Fibroblast of pulmonary artery (primary cell): ENCODE measurements around the gene TST.

Experiments
- DNase-seq: peaks from one replicate; pipeline ENCODE4 v3.0.0-alpha.2; 2010; ENCODE audit warnings: low read depth
- H3K4me3 ChIP-seq: replicated peaks from 2 replicates; pipeline ENCODE4 v1.5.1; 2011; ENCODE audit warnings: low read depth, mild to moderate bottlenecking, control low read depth, low read length, moderate library complexity
- CTCF ChIP-seq: IDR thresholded peaks from 2 replicates; pipeline ENCODE4 v1.5.1; 2011; ENCODE audit warnings: mild to moderate bottlenecking, control low read depth, low read length, inconsistent platforms; ENCODE audit errors: missing control alignments

The TST gene

GRCh38 chr22:36982136-36982535 is 37.1 kb downstream of the TST start:
- no peak overlapping the region for H3K4me3 ChIP-seq
- DNase-seq, result no peak
- peak; percentile 7 for TF ChIP-seq CTCF

GRCh38 chr22:36981247-36981775 is 37.9 kb downstream of the TST start:
- no peak for DNase-seq
- no peak for TF ChIP-seq CTCF
- H3K4me3 ChIP-seq, result no peak overlapping the region

GRCh38 chr22:36979016-36979910 is 40.0 kb downstream of the TST start:
- no peak for TF ChIP-seq CTCF
- no peak overlapping the region for H3K4me3 ChIP-seq
- no peak for DNase-seq

- DNase-seq, result peak; percentile 90
- peak overlapping the region; percentile 42 for H3K4me3 ChIP-seq
- TF ChIP-seq CTCF, result peak; percentile 81
These were observed 41.1 kb downstream of the TST start for GRCh38 chr22:36977947-36978660.

GRCh38 chr22:36977401-36977861 is 41.8 kb downstream of the TST start:
- no peak for DNase-seq
- H3K4me3 ChIP-seq, result peak overlapping the region; percentile 42
- TF ChIP-seq CTCF, result peak; percentile 34

GRCh38 chr22:36976606-36977005 is 42.6 kb downstream of the TST start:
- no peak for DNase-seq
- no peak overlapping the region for H3K4me3 ChIP-seq
- TF ChIP-seq CTCF, result no peak
